HEK293 (cell line): ENCODE measurements around the gene MAPKAP1.

Experiments used
- CTCF ChIA-PET: fragments of 350-600 bp; formaldehyde crosslinking; extraction: SDS; loops from one replicate; lab custom pipeline; 2021; ENCODE audit warnings: antibody characterized with exemption; lab: Yijun Ruan, JAX
- POLR2A ChIA-PET: fragments of 300-600 bp; formaldehyde crosslinking; extraction: SDS; loops from one replicate; lab custom pipeline; 2020; ENCODE audit warnings: antibody characterized with exemption, inconsistent platforms; lab: Yijun Ruan, JAX
- H3K27ac ChIP-seq: fragments of 200-500 bp; sonication (Bioruptor generic); 2 replicates; pipeline ENCODE4 v1.5.1; 2014; ENCODE audit warnings: low read depth, low read length, control low read depth, inconsistent platforms; ENCODE audit errors: extremely low read depth
- H3K36me3 ChIP-seq, 2 experiments: fragments of 200-500 bp in 1 of 2; sonication (Bioruptor generic) in 1 of 2; 1 replicate in 1 of 2; 2 replicates in 1 of 2; pipeline ENCODE4 v1.5.1; 2014 to 2017; ENCODE audit warnings: inconsistent platforms in 2 of 2, low read length in 2 of 2; ENCODE audit not compliant: control insufficient read depth in 2 of 2, insufficient read depth in 1 of 2
- H3K4me1 ChIP-seq: fragments of 200-500 bp; sonication (Bioruptor generic); 2 replicates; pipeline ENCODE4 v1.5.1; 2014; ENCODE audit warnings: mild to moderate bottlenecking, low read length, inconsistent platforms; ENCODE audit not compliant: control insufficient read depth, insufficient read depth
- H3K4me3 ChIP-seq: 2 replicates; pipeline ENCODE4 v1.5.1; 2011; ENCODE audit warnings: low read depth, mild to moderate bottlenecking, control low read depth, low read length, moderate library complexity
- H3K9me3 ChIP-seq: fragments of 200-500 bp; sonication (Bioruptor generic); 2 replicates; pipeline ENCODE4 v1.5.1; 2014; ENCODE audit warnings: low read depth, low read length, inconsistent platforms; ENCODE audit not compliant: control insufficient read depth, insufficient read depth
- BCL11A ChIP-seq: fragments of 450-650 bp; formaldehyde crosslinking; IDR thresholded peaks from 2 replicates; pipeline ENCODE4 v1.5.1; 2016; ENCODE audit warnings: low read depth, missing biosample characterization, missing genetic modification characterization
- BCL6B ChIP-seq: fragments of 450-650 bp; formaldehyde crosslinking; IDR thresholded peaks from 2 replicates; pipeline ENCODE4 v1.5.1; 2017; ENCODE audit warnings: missing biosample characterization, missing genetic modification characterization
- FEZF1 ChIP-seq: fragments of 450-650 bp; formaldehyde crosslinking; IDR thresholded peaks from 2 replicates; pipeline ENCODE4 v1.5.1; 2016; ENCODE audit warnings: missing biosample characterization, missing genetic modification characterization
- GLIS2 ChIP-seq: fragments of 450-650 bp; formaldehyde crosslinking; IDR thresholded peaks from 2 replicates; pipeline ENCODE4 v1.5.1; 2016; ENCODE audit warnings: missing biosample characterization, missing genetic modification characterization
- HOXC10 ChIP-seq: sonication (generic); formaldehyde crosslinking; IDR thresholded peaks from 2 replicates; pipeline ENCODE4 v1.8.1; 2023; ENCODE audit warnings: mild to moderate bottlenecking, missing genetic modification reagents
- IKZF3 ChIP-seq: fragments of 450-650 bp; IDR thresholded peaks from 2 replicates; pipeline ENCODE4 v1.5.0; 2018; ENCODE audit warnings: missing biosample characterization, mild to moderate bottlenecking, missing genetic modification characterization, moderate library complexity
- PRDM1 ChIP-seq: fragments of 450-650 bp; formaldehyde crosslinking; IDR thresholded peaks from 2 replicates; pipeline ENCODE4; 2016; ENCODE audit warnings: missing biosample characterization, missing genetic modification characterization
- RBAK ChIP-seq: fragments of 450-650 bp; formaldehyde crosslinking; IDR thresholded peaks from 2 replicates; pipeline ENCODE4 v1.5.1; 2016; ENCODE audit warnings: missing biosample characterization, missing genetic modification characterization
- SP2 ChIP-seq: fragments of 450-650 bp; formaldehyde crosslinking; IDR thresholded peaks from 2 replicates; pipeline ENCODE4 v1.5.1; 2016; ENCODE audit warnings: missing biosample characterization, missing genetic modification characterization
- WT1 ChIP-seq: fragments of 450-650 bp; formaldehyde crosslinking; IDR thresholded peaks from 2 replicates; pipeline ENCODE4 v1.5.1; 2016; ENCODE audit warnings: missing biosample characterization, missing genetic modification characterization
- ZBTB17 ChIP-seq: fragments of 450-650 bp; formaldehyde crosslinking; IDR thresholded peaks from 2 replicates; pipeline ENCODE4 v1.5.1; 2016; ENCODE audit warnings: missing biosample characterization, missing genetic modification characterization
- ZBTB48 ChIP-seq: fragments of 450-650 bp; formaldehyde crosslinking; IDR thresholded peaks from 2 replicates; pipeline ENCODE4 v1.5.1; 2016; ENCODE audit warnings: missing biosample characterization, missing genetic modification characterization
- ZBTB6 ChIP-seq: fragments of 450-650 bp; formaldehyde crosslinking; IDR thresholded peaks from 2 replicates; pipeline ENCODE4 v1.5.1; 2017; ENCODE audit warnings: missing biosample characterization, missing genetic modification characterization
- ZNF175 ChIP-seq: fragments of 450-650 bp; formaldehyde crosslinking; IDR thresholded peaks from 2 replicates; pipeline ENCODE4 v1.5.1; 2016; ENCODE audit warnings: missing biosample characterization, missing genetic modification characterization
- ZNF211 ChIP-seq: fragments of 450-650 bp; formaldehyde crosslinking; IDR thresholded peaks from 2 replicates; pipeline ENCODE4 v1.5.1; 2016; ENCODE audit warnings: low read depth, missing biosample characterization, missing genetic modification characterization
- ZNF341 ChIP-seq: fragments of 450-650 bp; formaldehyde crosslinking; IDR thresholded peaks from 2 replicates; pipeline ENCODE4; 2016; ENCODE audit warnings: low read depth, missing biosample characterization, missing genetic modification characterization
- ZNF350 ChIP-seq: fragments of 450-650 bp; formaldehyde crosslinking; IDR thresholded peaks from 2 replicates; pipeline ENCODE4 v1.5.0; 2017; ENCODE audit warnings: missing biosample characterization, mild to moderate bottlenecking, missing genetic modification characterization
- ZNF529 ChIP-seq: fragments of 450-650 bp; formaldehyde crosslinking; IDR thresholded peaks from 2 replicates; pipeline ENCODE4 v1.5.1; 2017; ENCODE audit warnings: missing genetic modification characterization, missing biosample characterization; ENCODE audit not compliant: insufficient replicate concordance
- ZNF548 ChIP-seq: fragments of 450-650 bp; formaldehyde crosslinking; IDR thresholded peaks from 2 replicates; pipeline ENCODE4 v1.5.1; 2016; ENCODE audit warnings: missing biosample characterization, missing genetic modification characterization
- ZNF558 ChIP-seq: fragments of 450-650 bp; formaldehyde crosslinking; IDR thresholded peaks from 2 replicates; pipeline ENCODE4 v1.5.1; 2016; ENCODE audit warnings: missing biosample characterization, missing genetic modification characterization
- ZNF776 ChIP-seq: fragments of 450-650 bp; formaldehyde crosslinking; IDR thresholded peaks from 2 replicates; pipeline ENCODE4 v1.5.0; 2017; ENCODE audit warnings: missing biosample characterization, missing genetic modification characterization, borderline replicate concordance
- ZNF777 ChIP-seq: fragments of 450-650 bp; formaldehyde crosslinking; IDR thresholded peaks from 2 replicates; pipeline ENCODE4 v1.5.1; 2017; ENCODE audit warnings: missing biosample characterization, missing genetic modification characterization, borderline replicate concordance
- ZSCAN5A ChIP-seq: fragments of 450-650 bp; formaldehyde crosslinking; IDR thresholded peaks from 2 replicates; pipeline ENCODE4 v1.5.1; 2016; ENCODE audit warnings: missing biosample characterization, missing genetic modification characterization

MAPKAP1 gene

GRCh38 chr9:125477089-125477544 lies 229.9 kb downstream of the MAPKAP1 start (continued):
- TF ChIP-seq ZSCAN5A (tag by site-specific recombination) (no peak), ZNF341 (tag by site-specific recombination) (no peak)

- peaks cover 0 to 14% of the 10 kb centered on the region in 2 experiments; a peak in 1 of 3 replicates for H3K36me3 ChIP-seq
- TF ChIP-seq HOXC10 (CRISPR knock-in tag): no peak
- TF ChIP-seq ZNF175 (tag by site-specific recombination): no peak
- peak; percentile 65 for TF ChIP-seq ZBTB17
- TF ChIP-seq, all 188 proteins: peak for 1
- Histone ChIP-seq H3K4me1 (peaks cover 10% of the 10 kb centered on the region), H3K9me3 (no peaks in the 10 kb centered on the region), H3K27ac (no peak overlapping the region), H3K4me3 (no peak overlapping the region)
- ChIA-PET CTCF (no interaction called here), POLR2A (interaction anchor here (0.5 kb wide), 1 partner anchor 11 kb away, joined by 3 read pairs; no protein-coding TSS in a partner anchor)
Measured at GRCh38 chr9:125476645-125477044, 230.4 kb downstream of the MAPKAP1 start.

- peaks cover 10% of the 10 kb centered on the region for H3K4me1 ChIP-seq
- H3K4me3 ChIP-seq: no peak overlapping the region
- ChIA-PET CTCF (interaction anchor here (0.6 kb wide), 2 partner anchors 105 to 687 kb away, joined by 3 read pairs; no protein-coding TSS in a partner anchor), POLR2A (no interaction called here)
- H3K27ac ChIP-seq: no peak overlapping the region
- no peaks in the 10 kb centered on the region for H3K9me3 ChIP-seq
- TF ChIP-seq ZNF777 (tag by site-specific recombination): no peak
- TF ChIP-seq ZBTB6 (tag by site-specific recombination): no peak
- TF ChIP-seq ZSCAN5A (tag by site-specific recombination): no peak
- no peak for TF ChIP-seq ZNF350
- no peak for TF ChIP-seq ZBTB48
- TF ChIP-seq IKZF3 (tag by site-specific recombination): no peak
- TF ChIP-seq WT1 (tag by site-specific recombination): no peak
- no peak for TF ChIP-seq ZNF776 (tag by site-specific recombination)
- TF ChIP-seq ZNF529 (tag by site-specific recombination): no peak
- peaks cover 0 to 10% of the 10 kb centered on the region in 2 experiments; a peak in 1 of 3 replicates for H3K36me3 ChIP-seq
Measured at GRCh38 chr9:125475385-125475784, 231.6 kb downstream of the MAPKAP1 start.

- H3K27ac ChIP-seq: peak overlapping the region; percentile 14
- POLR2A ChIA-PET: interaction anchor here (0.5 to 0.7 kb wide), 2 partner anchors 208 to 612 kb away, joined by 3 to 7 read pairs; no protein-coding TSS in a partner anchor
- no peaks in the 10 kb centered on the region for H3K36me3 ChIP-seq
- CTCF ChIA-PET: interaction anchor here (0.6 to 1.2 kb wide), 3 partner anchors 54 to 65 kb away, joined by 3 to 4 read pairs (median 3); no protein-coding TSS in a partner anchor
- H3K4me3 ChIP-seq: no peak overlapping the region
- no peaks in the 10 kb centered on the region for H3K9me3 ChIP-seq
- H3K4me1 ChIP-seq: peaks cover 10% of the 10 kb centered on the region
- no peak for TF ChIP-seq ZNF548 (tag by site-specific recombination)
- peak; percentile 82; the same call in 1 of the 2 replicates for TF ChIP-seq BCL6B (tag by site-specific recombination)
- TF ChIP-seq GLIS2 (tag by site-specific recombination): no peak
- peak; percentile 75 for TF ChIP-seq SP2 (tag by site-specific recombination)
- TF ChIP-seq ZNF211: no peak
- TF ChIP-seq FEZF1 (tag by site-specific recombination): peak; percentile 98
- peak; percentile 70; the same call in 1 of the 2 replicates for TF ChIP-seq BCL11A (tag by site-specific recombination)
- TF ChIP-seq RBAK (tag by site-specific recombination): no peak
- TF ChIP-seq PRDM1 (tag by site-specific recombination): no peak
- TF ChIP-seq ZNF558 (tag by site-specific recombination): no peak
- TF ChIP-seq ZNF350: no peak
Measured at GRCh38 chr9:125472926-125473701, 233.9 kb downstream of the MAPKAP1 start.
